HG03139 (cell line): ENCODE measurements around the gene MRPL41.
A peak's percentile ranks its signal among the peaks of the same experiment; 100 is the strongest.
"Not testable (repeated sequence)": the region's sequence is repeated elsewhere in the genome, so short reads cannot be mapped to it uniquely, and the experiment has no call there.

ENCODE experiments used
- ATAC-seq: cut with Tn5 transposase; IDR thresholded peaks from one replicate; pipeline ENCODE4 v1.9.1; 2021; ENCODE audit not compliant: unreplicated experiment

The MRPL41 gene

GRCh38 chr9:137551264-137552021 is at the start of gene MRPL41:
Gene MRPL41 (plus strand): TSS chr9:137551879. CDS start chr9:137552082, 203 bp downstream.
- ATAC-seq: peak; percentile 77

DNA sequence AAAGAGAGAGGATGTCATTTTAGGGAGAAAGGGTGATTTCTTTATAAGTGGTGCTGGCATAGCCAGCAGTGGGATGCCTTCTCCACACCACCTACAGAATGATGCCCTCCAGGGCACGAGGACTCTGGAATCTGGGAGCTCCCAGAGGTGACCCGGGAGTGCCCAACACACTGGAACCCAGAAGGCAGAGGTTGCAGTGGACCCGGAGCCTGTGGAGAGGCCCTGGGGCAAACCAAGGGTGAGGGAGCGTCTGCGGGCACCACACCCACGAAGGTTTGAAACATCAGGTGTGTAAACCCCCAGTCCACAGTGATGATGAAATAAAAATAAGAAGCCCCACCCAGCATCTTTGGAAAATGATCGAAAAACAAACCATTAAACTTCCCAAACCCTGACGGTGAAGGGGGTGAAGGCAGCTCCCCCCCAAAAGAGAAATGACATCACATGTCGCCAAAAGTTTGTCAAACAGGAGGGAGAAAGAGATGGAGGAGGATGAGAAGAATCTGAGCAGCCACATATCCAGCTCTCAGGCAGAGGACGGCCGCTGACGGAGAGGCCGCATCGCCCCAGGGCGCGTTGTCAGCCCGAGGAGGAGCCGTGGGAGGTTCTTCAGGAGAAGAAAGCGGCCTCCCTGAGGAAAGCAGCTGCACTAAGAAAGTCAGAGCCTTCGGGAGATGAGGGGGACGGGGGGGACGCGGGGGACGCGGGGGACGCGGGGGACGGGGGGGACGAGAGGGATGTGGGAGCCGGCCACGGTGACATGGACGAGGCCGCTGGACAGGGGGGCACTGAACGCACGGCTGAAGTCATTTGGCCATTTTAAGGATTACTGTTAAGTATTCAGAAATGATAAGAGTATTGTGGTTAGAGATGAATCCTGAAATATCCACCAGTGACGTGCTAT is 49.4 kb upstream of the MRPL41 start:
- no peak for ATAC-seq

DNA sequence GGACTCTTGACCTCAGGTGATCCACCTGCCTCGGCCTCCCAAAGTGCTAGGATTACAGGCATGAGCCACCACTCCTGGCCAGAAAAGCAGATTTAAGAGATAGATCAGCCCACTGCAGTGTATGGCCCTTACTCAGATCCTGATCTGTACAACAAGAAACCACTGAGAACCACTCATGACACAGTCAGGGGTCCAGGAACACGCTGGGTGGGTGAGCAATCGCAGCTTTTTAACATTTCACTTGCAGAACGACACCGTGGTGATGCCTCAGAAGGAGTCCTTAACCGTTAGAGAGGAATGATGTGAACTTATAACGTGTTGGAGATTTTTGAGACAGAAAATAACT is 47.3 kb upstream of the MRPL41 start:
- ATAC-seq: no peak

DNA sequence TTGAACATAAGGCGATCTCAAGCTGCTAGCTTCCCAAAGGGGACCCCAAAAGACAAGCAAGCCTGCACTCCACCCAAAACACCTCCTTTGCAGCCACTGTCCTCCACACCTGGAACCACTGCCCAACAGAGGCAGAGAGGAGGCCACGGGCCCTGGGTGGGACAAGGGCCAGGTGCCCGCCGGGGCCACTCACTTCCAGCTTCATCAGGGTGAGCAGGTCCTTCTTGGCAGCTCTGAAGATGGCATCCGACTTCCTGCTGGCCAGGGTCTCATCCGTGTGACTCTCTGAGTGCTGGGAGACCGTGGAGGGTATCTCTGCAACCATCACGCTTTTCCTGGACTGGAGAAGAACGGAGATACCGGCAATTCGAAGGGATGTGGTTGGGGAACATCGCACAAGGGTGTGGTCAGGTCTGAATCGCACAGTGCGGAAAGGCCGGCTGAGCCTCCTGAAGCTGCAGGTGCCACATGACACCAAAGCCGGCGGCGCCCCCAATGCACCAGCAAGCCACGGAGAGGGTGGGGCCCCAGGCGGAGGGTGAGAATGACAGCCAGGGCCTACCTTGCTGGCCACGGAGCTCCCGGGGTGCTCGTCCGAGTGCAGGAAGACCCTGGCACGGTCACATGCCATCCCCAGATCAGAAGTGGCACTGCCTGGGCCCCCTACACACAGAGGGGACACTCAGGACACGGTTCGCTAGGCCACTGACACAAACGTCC is 46.1 kb upstream of the MRPL41 start:
- ATAC-seq: no peak

- ATAC-seq: no peak
Measured at GRCh38 chr9:137506274-137506673, 45.4 kb upstream of the MRPL41 start.

DNA sequence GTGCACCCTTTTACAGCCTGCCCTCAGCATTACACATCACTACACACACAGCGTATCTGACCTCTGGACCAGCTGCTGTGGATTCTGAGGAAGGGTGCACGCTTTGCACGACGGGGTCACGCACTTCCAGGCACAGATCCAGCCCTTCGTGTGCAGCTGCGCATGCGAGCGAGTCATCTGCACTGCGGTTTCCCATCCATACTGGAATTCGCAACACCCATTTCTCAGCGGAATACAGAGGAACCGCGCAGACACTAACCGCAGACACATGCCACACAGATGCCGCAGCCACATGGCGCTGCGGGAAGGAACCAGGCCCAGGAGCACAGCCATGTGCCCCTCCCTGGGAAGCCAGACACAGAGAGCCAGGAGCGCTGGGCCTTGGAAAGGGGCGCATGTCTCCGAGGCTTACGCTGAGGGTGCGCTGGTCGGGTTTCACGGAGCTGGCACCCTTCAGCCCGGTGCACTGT is 44.9 kb upstream of the MRPL41 start:
- no peak for ATAC-seq

DNA sequence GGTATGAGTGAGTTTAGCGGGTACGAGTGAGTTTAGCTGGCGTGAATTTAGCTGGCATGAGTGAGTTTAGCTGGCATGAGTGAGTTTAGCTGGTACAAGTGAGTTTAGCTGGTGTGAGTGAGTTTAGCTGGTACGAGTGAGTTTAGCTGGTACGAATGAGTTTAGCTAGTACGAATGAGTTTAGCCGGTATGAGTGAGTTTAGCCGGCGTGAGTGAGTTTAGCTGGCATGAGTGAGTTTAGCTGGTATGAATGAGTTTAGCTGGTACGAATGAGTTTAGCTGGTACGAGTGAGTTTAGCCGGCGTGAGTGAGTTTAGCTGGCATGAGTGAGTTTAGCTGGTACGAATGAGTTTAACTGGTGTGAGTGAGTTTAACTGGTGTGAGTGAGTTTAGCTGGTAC is 42.5 kb upstream of the MRPL41 start:
- no peak for ATAC-seq

GRCh38 chr9:137511126-137511525 is 40.6 kb upstream of the MRPL41 start:
- not testable (repeated sequence) for ATAC-seq

GRCh38 chr9:137511758-137512463 is 39.8 kb upstream of the MRPL41 start:
- ATAC-seq: no peak

- not testable (repeated sequence) for ATAC-seq
Measured at GRCh38 chr9:137513136-137513535, 38.5 kb upstream of the MRPL41 start.

GRCh38 chr9:137513801-137514570 is 37.7 kb upstream of the MRPL41 start:
- not testable (repeated sequence) for ATAC-seq

DNA sequence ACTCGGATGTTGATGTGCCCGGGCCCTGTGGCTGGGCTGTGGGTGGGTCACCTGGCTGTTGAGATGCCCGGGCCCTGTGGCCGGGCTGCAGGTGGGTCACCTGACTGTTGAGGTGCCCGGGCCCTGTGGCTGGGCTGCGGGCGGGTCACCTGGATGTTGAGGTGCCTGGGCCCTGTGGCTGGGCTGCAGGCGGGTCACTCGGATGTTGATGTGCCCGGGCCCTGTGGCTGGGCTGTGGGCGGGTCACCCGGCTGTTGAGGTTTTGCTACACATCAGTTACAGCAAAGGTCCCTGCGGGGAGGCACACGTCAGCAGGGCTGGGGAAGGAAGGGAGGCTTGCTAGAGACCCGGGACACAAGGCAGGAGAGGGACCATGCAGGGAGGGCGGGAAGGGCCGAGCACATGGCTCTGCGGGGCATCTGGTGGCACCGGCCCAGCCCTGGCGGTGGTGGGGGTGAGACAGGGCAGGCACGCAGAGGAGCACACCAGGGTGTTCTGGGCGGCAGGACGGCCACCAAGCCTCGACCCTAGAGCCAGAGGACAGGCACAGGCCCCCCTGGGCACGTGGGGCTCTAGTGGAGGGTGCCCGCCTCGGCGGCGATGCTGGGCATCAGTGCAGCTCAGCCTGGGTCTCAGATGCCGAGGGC is 36.9 kb upstream of the MRPL41 start:
- no peak for ATAC-seq

DNA sequence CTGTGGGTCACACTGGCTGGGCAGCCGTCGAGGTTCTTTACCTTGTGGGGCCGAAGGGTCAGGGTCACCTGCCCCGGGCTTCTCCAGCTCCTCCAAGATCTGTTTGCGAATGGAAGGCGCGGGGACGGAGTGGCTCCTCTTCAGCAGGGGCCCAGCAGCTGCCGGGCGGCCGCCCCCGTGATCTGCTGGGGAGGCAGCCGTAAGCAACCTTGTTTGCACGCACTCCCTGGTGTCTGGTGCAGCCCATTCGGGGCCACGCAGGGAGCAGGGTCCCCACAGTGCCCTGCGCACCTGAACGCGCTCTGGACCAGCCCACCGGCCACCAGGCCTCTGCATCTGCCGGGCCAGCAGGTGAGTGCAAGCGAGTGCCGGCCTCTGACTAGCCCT is 36.3 kb upstream of the MRPL41 start:
- ATAC-seq: no peak

- no peak for ATAC-seq
Measured at GRCh38 chr9:137516144-137516917, 35.3 kb upstream of the MRPL41 start.

- not testable (repeated sequence) for ATAC-seq
Measured at GRCh38 chr9:137518661-137519459, 32.8 kb upstream of the MRPL41 start.

DNA sequence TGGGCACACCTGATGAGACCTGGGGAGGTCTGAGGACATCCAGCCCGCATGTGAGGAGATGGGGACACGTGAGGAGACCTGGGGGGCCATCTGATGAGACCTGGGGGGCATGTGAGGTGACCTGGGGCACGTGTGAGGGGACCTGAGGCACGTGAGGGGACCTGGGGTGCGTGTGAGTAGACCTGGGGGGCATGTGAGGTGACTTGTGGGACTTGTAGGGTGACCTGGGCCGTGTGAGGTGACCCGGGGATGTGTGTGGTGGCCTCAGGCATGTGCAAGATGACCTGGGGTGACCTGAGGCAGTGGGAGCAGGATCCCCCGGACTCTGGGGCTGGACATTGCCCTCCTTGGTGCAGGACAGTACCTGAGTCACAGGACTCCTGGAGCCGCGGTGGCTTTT is 32.1 kb upstream of the MRPL41 start:
- ATAC-seq: no peak

GRCh38 chr9:137520614-137521404 is 30.9 kb upstream of the MRPL41 start:
- ATAC-seq: no peak
